DLD1 (cell line): ENCODE results near the gene C1QTNF1.

Experiments
- in situ Hi-C: cut with HindIII; loops from 2 replicates; pipeline ENCODE4 v1.10.0; 2017; ENCODE audit warnings: low sequenced_read_pairs

Gene C1QTNF1

GRCh38 chr17:79075446-79075750 lies 51.4 kb downstream of the C1QTNF1 start:
- in situ Hi-C loops = no loop called here

GRCh38 chr17:79075861-79076406 lies 52.0 kb downstream of the C1QTNF1 start:
- in situ Hi-C loops = no loop called here

GRCh38 chr17:79077587-79077986 lies 53.6 kb downstream of the C1QTNF1 start:
- in situ Hi-C loops = no loop called here

- in situ Hi-C loops = no loop called here
Observed at GRCh38 chr17:79078476-79079190, 54.7 kb downstream of the C1QTNF1 start.

GRCh38 chr17:79079421-79080200 lies 55.6 kb downstream of the C1QTNF1 start:
- in situ Hi-C loops = no loop called here

GRCh38 chr17:79080349-79080748 lies 56.4 kb downstream of the C1QTNF1 start:
- in situ Hi-C loops = no loop called here

GRCh38 chr17:79080761-79081290 lies 56.9 kb downstream of the C1QTNF1 start:
- in situ Hi-C loops = no loop called here

GRCh38 chr17:79081571-79082276 lies 57.8 kb downstream of the C1QTNF1 start:
- in situ Hi-C loops = no loop called here

GRCh38 chr17:79082311-79083190 lies 58.6 kb downstream of the C1QTNF1 start:
- in situ Hi-C loops = no loop called here

- in situ Hi-C loops = no loop called here
Observed at GRCh38 chr17:79083191-79083971, 59.4 kb downstream of the C1QTNF1 start.

- in situ Hi-C loops = no loop called here
Observed at GRCh38 chr17:79084291-79085153, 60.6 kb downstream of the C1QTNF1 start.

GRCh38 chr17:79085154-79085920 lies 61.4 kb downstream of the C1QTNF1 start:
- in situ Hi-C loops = no loop called here

GRCh38 chr17:79085921-79086551 lies 62.1 kb downstream of the C1QTNF1 start:
- in situ Hi-C loops = no loop called here

- in situ Hi-C loops = no loop called here
Observed at GRCh38 chr17:79086609-79087427, 62.8 kb downstream of the C1QTNF1 start.

- in situ Hi-C loops = no loop called here
Observed at GRCh38 chr17:79087428-79088143, 63.6 kb downstream of the C1QTNF1 start.
